NCI-H1105 (cell line): ENCODE measurements around the gene KRT14.
"Not testable (repeated sequence)": the region's sequence is repeated elsewhere in the genome, so short reads cannot be mapped to it uniquely, and the experiment has no call there.

ENCODE experiments used
- DNase-seq: peaks from one replicate; lab custom pipeline; 2025; lab: John Stamatoyannopoulos, UW

KRT14 gene

GRCh38 chr17:41546819-41547218 is 39.9 kb downstream of the KRT14 start:
- no peak for DNase-seq

- DNase-seq = no peak
These were observed 40.8 kb downstream of the KRT14 start for GRCh38 chr17:41545829-41546410.

- DNase-seq = no peak
These were observed 41.8 kb downstream of the KRT14 start for GRCh38 chr17:41544935-41545334.

GRCh38 chr17:41544491-41544892 is 42.2 kb downstream of the KRT14 start:
- DNase-seq = peak; percentile 51

GRCh38 chr17:41542786-41543185 is 43.9 kb downstream of the KRT14 start:
- not testable (repeated sequence) for DNase-seq

- DNase-seq = no peak
These were observed 44.3 kb downstream of the KRT14 start for GRCh38 chr17:41542357-41542756.

GRCh38 chr17:41540921-41541625 is 45.6 kb downstream of the KRT14 start:
- no peak for DNase-seq

GRCh38 chr17:41539979-41540701 is 46.6 kb downstream of the KRT14 start:
- no peak for DNase-seq

GRCh38 chr17:41539071-41539492 is 47.6 kb downstream of the KRT14 start:
- no peak for DNase-seq

GRCh38 chr17:41538565-41538991 is 48.1 kb downstream of the KRT14 start:
- DNase-seq = no peak

- no peak for DNase-seq
These were observed 48.7 kb downstream of the KRT14 start for GRCh38 chr17:41537990-41538389.

- DNase-seq = no peak
These were observed 49.1 kb downstream of the KRT14 start for GRCh38 chr17:41537614-41537954.

- DNase-seq = no peak
These were observed 49.7 kb downstream of the KRT14 start for GRCh38 chr17:41536741-41537613.

- DNase-seq = no peak
These were observed 50.8 kb downstream of the KRT14 start for GRCh38 chr17:41535764-41536481.

- DNase-seq = no peak
These were observed 51.7 kb downstream of the KRT14 start for GRCh38 chr17:41534899-41535546.

GRCh38 chr17:41533613-41534012 is 53.1 kb downstream of the KRT14 start:
- DNase-seq = no peak

- DNase-seq = no peak
These were observed 53.6 kb downstream of the KRT14 start for GRCh38 chr17:41532947-41533570.
